IPS-11a (cell line): ENCODE measurements around the gene CD7.
A peak's percentile ranks its signal among the peaks of the same experiment; 100 is the strongest.

Source experiments
- H3K4me3 ChIP-seq: one replicate; pipeline ENCODE4 v1.5.1; 2013; ENCODE audit warnings: low read depth, low read length, control low read depth

Gene CD7

DNA sequence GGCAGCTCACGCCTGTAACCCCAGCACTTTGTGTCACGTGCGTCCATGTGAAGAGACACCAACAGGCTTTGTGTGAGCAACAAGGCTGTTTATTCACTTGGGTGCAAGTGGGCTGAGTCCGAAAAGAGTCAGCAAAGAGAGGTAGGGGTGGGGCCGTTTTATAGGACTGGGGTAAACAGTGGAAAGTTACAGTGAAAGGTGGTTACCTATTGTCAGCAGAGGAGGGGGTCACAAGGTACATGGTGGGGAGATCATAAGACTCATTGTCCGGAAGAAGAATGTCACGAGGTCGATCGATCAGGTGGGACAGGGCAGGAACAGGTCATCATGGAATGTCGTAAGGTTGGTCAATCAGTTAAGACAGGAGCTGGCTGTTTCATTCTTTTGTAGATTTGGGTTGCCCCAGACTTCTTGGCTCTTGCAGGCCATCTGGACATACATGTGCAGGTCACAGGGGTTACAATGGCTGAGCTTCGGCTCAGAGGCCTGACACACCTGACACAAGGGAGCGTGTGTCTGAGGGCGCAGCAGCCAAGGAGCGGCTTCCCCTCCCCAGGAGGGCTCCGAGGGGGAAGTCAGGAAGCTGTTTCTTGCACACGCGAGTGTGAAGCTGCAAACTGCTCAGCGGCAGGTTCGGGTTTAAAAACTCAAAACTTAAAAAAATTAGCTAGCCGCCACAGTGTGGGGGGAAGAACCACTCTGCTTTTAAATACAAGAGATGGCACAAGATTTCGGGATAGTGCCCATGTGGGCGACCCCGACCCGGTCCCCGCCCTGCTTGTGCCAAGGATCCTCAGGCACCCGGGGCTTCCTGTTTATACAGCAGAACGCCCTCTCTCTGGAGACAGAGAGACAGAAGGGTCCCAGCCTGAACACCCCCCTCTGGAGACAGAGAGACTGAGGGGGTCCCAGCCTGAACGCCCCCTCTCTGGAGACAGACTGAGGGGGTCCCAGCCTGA lies 29.2 kb upstream of the CD7 start:
- no peak overlapping the region for H3K4me3 ChIP-seq

DNA sequence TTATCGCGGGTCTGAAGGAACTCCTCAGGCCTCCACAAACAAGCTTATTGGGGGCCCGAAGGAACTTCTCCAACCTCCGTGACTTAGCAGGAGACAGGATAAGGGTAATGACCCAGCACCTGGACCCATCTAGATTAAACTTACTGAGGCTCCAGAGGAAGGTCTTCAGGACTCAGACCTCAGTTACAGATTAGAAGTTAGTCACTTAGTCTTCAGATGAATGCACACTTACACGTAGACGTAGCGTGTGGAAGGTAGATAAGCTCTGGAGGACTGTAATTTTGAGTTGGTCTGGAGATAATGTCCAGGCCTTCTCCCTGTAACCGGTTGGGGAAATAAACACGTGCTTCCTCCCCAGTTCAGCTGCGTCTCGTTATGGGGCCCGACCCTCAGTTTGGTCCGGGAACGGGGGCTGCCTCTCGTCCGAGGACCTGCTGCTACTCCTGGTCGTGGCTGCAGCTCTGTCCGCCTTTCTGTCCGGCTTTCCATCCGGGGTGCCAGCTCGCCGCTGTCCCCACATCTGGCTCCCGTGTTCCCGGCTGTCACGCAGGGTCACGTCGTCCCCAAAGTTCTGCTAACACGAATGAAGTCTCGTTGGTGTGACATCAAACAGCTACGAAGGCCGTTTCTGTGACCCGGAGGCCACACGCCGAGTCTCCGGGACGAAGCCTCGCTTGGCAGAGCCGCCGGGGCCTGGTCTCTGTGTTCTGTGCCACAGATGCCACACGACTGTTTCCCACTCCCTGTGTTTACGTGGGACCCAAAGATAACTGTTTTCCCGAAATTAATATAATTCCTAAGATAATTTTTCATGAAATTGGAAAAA lies 28.0 kb upstream of the CD7 start:
- no peak overlapping the region for H3K4me3 ChIP-seq

DNA sequence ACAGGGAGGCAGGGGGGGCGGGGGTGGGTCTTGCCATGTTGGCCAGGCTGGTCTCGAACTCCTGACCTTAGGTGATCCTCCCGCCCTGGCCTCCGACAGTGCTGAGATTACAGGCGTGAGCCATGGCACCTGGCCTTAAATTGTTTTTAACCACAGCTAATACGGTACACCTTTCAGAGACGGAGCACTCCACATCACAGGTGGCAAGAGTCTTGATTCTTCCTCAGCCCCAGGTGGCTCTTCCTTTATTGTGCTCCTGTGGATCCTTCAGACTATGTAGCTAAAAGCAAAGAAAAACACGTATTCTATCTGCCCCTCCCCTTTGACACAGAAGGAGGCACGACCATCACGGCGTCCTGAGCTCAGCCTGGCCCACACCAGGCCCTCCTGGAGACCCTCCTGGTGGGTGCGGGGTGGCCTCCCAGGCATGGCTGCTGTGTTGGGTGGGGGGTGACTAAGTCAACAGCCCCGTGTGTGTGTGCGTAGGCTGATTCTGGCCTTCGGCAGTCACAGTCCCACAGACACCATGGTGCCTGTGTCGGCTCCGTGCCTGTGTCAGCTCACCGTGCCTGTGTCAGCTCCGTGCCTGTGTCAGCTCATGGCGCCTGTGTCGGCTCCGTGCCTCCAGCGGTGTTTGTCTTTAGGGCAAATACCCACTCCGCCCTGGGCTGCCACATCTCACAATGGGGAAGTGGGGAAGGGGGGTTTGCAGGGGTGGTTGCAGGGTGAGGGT lies 26.9 kb upstream of the CD7 start:
- no peak overlapping the region for H3K4me3 ChIP-seq

DNA sequence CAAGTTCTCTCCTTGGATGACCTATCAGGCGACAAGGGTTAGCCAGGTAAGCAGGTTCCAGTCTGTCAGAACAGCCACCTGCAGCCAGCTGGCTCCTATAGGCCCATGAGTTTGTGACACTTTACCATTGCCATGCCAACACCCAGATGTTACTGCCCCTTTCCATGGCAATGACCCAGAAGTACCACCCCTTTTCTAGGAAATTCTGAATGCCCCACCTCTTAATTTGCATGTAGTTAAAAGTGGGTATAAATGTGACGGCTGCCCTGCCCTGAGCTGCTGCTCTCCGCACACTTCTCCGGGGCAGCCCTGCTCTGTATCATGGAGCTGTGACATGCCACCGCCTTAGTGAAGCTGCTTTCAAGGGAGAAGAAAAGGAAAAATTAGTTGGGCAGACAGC lies 26.2 kb upstream of the CD7 start:
- H3K4me3 ChIP-seq = no peak overlapping the region

DNA sequence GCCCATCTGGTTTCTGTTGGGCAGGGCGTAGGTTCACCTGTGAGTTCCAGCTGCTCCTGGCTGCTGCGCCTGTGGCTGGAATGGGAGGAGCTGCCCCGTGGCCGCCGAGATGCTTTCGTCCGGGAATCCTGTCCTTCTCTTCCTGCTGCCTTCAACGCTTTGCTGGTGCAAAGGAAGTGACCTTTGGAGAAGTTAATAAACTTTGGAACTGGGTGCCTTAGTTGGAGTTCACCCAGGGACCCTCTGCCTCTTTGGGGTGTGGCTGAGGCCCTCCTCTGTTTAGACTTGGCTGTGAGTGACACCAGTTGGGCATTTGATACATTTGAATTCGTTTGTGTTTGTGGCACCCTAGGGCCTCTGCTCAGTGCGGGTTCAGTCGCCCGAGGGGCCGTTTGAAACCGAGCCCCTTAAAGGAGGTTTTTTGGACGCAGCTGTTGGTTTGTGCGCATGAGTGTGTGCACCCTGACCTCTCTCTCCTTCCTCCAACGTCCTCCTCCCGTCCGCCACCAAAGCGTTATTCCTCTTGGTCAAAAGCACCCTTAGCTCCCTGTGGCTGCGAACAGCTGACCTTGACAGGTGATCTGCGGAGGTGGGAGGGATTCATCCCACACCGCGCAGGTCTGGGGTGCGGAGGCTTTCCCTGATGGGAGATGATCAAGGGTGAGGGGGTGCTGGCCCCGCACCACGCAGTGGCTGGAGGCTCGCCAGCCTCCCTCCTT lies 25.1 kb upstream of the CD7 start:
- no peak overlapping the region for H3K4me3 ChIP-seq

DNA sequence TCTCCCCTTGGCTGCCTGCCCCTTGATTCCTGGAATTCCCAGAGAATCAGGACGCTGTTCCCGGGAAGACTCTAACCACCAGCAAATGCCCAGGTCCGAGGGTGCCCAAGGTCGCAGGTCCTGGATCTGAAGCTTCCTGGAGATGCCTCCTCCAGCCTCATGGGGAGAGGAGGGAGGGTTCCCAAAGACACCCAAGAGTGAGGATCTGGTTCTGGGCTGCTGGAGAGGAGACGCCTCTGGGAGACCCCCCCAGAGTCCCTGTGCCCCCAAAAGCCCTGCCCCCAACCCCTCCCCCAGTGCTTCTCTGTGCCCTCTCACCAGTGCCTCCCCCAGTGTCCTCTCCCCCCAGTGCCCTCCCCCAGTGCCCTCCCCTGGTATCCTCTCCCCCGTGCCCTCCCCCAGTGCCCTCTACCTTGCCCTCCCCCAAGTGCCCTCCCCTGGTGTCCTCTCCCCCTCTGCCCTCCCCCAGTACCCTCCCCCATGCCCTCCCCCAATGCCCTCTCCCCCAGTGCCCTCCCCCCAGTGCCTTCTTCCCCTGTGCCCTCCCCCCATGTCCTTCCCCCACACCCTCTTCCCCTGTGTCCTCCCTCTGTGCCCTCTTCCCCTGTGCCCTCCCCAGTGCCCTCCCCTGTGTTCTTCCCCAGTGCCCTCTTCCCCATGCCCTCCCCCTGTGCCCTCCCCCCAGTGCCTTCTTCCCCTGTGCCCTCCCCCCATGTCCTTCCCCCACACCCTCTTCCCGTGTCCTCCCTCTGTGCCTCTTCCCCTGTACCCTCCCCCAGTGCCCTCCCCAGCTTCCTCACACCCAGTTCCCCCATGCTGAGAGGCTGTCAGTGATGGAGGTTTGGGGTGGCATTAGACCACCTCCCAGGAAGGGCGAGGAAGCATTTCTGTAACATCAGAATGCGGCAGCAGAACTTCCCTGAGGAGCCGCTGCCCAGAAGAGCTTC lies 22.5 kb upstream of the CD7 start:
- H3K4me3 ChIP-seq = no peak overlapping the region

DNA sequence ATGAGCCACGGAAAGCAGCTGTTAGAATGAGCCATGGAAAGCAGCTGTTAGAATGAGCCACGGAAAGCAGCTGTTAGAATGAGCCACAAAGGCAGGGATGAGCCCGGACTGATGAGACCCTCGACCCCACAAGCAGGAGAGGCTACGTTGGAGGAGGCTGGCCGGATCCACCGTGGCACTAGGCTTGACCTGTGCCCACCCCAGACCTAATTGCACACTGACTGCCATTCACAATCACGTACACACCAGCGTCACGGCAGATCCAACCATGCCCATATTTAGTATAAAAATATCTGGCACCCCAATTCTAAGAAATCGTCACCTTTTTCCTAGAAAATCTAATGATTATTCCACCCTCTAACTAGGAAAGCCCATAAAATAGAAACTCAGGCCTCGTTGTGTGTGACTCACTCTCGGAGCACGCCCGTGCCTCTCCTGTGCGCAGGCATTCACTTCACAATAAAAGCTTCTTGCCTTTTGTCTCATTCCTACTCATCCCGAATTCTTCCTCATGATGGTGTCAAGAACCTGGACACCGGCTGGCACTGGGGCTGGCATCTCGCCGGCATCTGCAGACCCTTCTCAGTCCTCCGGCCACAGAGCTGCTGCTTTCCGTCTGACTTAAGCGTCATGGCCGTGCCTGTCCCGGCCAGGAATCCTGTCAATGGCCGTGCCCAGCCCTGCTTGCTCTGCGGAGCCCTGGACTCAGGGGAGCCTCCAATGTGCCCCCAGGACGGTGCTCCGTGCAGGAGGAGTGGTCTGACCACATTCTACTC lies 21.6 kb upstream of the CD7 start:
- no peak overlapping the region for H3K4me3 ChIP-seq

DNA sequence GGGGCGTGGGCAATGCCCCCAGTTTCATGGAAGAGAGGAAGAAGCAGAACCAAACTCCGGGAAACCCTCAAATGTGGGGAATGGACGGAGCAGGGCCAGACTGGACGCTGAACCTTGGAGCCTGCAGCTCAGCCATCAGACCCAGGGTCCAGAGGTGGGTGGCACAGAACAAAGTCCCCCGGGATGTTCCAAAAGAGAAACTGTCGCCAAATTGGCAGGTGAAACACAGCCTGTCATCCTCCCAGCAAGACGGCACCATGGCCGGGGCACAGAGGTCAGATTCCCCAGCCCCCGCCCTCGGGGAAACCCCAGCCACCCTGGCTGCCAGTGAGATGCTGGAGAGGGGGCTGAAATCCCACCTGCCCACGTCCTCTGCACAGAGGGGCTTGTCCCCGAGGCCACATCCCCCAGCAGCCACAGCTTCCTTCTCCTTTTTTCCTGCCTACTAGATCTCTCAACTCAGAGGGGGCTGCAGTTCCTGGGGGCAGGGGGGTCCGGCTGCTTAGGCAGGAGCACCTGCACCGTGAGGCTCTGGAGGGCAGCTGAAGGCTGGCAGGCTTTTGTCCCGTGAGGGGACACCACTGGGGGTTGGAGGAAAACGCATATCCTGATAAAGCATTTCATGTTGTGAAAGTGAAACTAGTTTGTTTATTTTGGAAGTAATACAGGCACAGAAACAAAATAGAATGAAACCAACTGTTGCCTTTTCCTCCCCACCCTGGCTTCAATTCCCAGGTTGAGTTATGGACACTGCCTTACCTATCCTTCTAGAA lies 17.4 kb upstream of the CD7 start:
- no peak overlapping the region for H3K4me3 ChIP-seq

DNA sequence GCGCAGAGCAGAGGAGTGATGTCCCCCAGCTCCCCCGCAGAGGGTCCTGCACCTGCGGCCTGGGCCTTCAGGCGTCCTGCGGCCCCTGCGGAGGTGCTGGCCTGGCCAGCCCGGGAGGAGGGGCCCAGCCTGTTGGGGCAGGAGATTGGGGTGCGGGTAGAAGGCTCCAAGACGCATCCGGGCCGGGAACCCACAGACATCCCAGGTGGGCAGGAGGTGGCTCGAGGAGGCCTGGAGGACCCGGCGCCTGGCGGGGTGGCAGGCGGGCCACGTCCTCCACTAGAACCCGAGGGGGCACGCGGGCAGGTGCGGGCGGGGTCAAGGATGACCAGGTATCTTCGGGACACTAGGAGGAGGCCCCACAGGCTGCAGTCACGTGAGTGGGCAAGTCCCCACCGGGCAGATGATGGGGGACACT lies 16.8 kb upstream of the CD7 start:
- H3K4me3 ChIP-seq = no peak overlapping the region

DNA sequence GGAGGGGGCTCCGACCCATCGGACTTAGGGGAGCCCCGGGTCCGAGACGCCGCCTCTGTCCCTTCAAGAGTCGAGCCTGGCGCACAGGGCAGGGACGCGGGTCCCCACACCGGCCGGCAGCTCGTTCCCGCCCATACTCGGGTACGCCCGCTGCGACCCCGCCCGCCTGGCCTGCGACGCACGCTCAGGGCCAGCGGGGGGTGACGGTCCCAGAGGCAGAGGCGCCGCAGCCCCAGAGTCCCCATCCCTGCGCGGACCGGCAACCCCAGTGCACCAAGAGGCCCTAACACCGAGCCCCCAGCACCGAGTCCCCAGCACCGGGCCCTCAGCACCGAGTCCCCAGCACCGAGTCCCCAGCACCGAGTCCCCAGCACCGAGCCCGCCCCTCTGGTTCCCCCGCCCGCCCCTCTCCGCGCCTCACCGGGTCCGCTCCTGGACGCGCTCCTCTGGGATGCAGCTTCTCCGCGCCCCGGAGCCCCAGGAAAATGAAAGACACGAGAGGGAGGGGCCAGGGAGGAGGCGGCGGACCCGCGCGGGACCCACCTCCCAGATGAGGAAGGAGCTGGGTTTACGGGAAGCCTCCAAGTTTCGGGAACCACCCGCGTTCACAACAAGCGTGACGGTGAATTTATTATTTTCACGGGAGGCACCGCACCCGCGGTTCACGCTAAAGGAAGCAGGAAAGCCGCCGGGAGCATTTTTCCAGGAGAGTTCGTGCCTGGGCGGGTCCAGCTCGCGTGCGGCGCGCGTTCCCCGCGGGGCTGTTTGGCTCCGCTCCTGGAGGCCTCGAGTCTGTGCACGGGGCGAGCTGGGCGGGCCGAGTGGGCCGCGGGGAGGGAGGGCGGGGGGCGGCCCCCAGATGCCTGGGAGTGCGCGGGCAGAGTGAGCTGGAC lies 16.1 kb upstream of the CD7 start, which contains the start of gene SECTM1:
TSS of gene SECTM1 (minus strand) at position 488 of the 893 bp plus-strand sequence. CDS start 6,526 bp downstream, outside the sequence.
- peak within 1 kb of the TSS; percentile 13 for H3K4me3 ChIP-seq

DNA sequence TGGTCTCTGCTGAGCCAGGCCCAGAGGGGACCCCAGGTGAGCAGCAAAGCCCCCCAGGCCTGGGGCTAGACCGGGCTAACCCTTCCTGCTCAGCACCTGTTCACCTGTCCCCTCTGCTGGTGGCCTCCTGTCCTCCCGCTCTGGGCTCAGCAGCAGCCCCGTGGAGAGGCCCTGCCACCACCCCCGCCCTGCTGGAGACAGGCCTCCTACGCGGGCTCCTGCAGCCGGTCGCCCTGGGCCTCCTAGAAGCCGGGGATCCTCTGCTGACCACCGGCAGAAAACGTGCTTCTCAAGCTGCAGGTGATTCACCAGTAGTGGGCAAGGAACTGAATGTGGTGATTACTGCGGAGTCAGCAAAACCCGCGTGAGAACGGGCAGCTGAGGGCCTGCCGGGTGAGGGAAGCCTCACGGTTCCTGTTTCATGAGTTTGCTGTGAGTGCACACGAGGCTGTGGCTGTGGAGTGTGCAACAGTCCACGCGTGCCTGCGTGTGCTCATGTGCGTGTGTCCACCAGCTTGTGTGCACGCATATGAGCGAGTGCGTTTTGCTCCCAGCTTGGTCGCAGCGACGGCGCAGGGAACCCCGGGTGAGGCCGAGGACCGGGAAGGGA lies 15.4 kb upstream of the CD7 start:
- H3K4me3 ChIP-seq = no peak overlapping the region

DNA sequence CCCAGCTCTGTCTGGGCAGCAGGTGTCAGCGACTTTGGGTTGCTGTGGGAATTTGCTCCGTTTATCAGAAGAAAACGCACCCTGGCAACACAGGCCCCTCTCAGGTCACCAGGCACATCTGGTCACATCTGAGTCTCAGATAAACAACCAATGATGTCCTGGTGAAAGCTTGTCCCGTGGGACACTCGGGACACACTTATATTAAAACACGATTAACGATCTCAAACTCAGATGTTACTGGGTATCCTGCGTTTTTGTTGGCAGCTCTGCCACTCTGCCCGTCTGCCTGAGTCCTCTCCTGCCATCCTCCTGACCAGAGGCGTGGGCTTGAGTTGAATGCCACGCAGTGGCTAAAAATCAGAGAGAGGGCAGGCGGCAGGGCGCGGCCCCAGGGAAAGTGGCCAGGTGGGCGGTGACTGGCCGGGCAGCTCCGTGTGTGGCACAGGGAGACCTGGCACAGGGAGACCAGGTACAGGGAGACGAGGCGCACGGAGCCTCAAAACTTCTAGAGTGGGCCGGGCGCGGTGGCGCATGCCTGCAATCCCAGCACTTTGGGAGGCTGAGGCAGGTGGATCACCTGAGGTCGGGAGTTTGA lies 14.0 kb upstream of the CD7 start:
- H3K4me3 ChIP-seq = no peak overlapping the region

DNA sequence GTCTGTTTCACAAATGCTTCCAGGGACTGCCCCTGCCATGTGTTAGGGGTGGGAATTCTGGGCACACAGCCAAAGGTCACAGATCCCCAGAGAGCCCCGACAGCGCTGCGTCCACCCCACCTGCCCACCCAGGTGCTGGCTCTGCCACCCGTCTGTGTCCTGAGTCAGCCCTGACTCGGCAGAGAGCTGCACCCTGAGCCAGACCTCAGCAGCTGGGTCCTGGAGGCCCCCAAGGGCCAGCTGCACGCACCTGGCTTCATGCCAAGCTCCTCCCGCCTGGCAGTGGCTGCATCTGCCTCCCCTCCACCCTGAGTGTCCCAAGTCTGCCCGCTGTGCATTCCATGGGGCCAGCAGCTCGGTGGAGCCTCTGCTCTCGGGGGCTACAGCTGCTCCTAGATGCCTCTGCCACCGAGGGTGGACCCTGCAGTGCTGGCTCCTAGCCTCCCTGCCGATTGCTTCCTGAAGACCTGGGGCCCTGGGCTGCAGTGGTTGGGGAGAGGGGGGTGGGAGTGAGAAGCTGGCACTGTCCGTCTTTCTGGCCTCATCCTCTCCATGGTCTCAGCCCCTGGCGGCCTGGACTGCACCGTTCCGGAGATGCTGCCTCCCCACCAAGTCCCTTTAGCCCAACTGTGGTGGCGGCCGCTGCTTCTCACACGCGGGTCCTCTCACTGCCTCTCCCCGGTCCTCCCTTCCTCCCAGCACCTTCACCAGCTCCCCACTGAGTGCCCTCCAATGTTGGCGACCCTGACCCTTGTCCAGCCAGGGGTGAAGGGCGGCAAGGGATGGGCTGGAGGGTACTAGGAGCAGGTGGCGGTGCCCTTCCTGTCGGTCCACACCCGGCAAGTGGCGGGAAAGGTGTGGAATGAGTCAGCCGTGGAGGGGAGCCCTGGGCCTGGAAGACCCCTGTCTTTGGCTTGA lies 13.2 kb upstream of the CD7 start:
- H3K4me3 ChIP-seq = no peak overlapping the region

DNA sequence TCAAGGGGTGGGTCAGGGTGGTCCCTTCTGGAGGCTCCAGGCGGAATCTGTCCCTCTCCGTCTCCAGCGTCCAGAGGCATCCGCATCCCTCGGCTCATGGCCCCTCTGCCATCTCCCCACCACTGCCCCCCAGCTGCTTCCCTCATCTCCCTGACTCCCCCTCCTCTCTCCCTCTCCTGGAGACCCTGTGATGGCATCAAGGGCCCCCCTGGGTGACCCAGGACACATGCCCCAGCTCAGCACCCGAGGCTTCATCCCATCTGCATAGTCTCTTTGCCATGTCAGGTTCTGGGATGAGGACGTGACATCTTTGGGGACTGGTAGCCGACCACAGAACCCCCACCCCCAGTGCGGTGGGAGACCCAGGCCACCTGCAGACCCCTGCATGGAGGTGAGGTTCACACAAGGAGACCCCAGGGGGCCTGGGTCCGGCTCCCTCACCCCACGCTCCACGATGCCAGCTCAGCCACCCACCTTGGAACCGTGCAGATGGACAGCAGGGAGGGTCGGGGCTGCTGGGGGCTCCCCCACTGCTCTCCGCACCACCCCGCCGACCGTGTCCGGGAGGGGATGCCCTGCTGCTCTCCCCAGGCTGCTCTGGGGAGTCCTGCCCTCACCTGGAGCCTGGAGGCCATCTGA lies 12.4 kb upstream of the CD7 start:
- no peak overlapping the region for H3K4me3 ChIP-seq
